Omental fat pad (tissue), 4 donors: ENCODE data around the gene GNG2. TPM values are rescaled to one million over a fixed set of nuclear protein-coding genes. Genes with fewer than 3 reads are reported as not detected.

ENCODE experiments used
- ATAC-seq: fragments of 150-250 bp; one replicate; pipeline ENCODE4 v1.9.1; 2016; ENCODE audit warnings: mild to moderate bottlenecking, moderate library complexity; ENCODE audit not compliant: low FRiP score
- DNase-seq: peaks from one replicate; pipeline ENCODE4 v3.0.0-alpha.2; 2019; ENCODE audit warnings: low spot score
- total RNA-seq, 4 donors: library from RNA; depleted of rRNA; stranded (reverse); fragments of >200 nt; gene quantifications; one replicate each; pipeline ENCODE4 v1.1.0, GENCODE V29; 2016
- TF ChIP-seq, protein P1 (sequence below), 3 donors: fragments of 450-650 bp; IDR thresholded peaks; one replicate each; pipeline ENCODE4 v1.5.1; 2016 to 2017; ENCODE audit warnings: antibody characterized with exemption in 3 of 3, mild to moderate bottlenecking in 3 of 3, moderate library complexity in 2 of 3

Gene GNG2
- total RNA-seq, 4 donors from 2014 or later, result 40.7 to 85.6 (median 54.0) TPM

DNA sequence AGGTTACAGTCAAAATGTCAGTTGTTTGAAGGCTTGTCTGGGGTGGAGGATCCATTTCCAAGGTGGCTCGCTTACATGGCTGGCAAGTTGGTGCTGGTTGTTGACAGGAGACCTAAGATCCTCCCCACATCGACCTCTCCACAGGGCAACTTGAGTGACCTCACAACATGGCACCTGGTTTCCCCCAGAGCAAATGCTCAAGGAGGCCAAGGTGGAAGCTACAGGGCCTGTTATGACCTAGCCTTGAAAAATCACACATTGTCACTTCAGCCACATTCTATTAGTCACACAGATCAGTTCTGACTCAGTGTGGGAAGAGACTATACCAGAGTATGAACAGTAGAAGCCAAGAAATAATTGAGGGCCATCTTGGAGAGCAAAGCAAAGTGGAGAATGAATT lies 11.3 kb upstream of the GNG2 start:
- TF ChIP-seq, protein P1, sequence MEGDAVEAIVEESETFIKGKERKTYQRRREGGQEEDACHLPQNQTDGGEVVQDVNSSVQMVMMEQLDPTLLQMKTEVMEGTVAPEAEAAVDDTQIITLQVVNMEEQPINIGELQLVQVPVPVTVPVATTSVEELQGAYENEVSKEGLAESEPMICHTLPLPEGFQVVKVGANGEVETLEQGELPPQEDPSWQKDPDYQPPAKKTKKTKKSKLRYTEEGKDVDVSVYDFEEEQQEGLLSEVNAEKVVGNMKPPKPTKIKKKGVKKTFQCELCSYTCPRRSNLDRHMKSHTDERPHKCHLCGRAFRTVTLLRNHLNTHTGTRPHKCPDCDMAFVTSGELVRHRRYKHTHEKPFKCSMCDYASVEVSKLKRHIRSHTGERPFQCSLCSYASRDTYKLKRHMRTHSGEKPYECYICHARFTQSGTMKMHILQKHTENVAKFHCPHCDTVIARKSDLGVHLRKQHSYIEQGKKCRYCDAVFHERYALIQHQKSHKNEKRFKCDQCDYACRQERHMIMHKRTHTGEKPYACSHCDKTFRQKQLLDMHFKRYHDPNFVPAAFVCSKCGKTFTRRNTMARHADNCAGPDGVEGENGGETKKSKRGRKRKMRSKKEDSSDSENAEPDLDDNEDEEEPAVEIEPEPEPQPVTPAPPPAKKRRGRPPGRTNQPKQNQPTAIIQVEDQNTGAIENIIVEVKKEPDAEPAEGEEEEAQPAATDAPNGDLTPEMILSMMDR (IDR thresholded peaks at IDR 0.05), result no peak
- DNase-seq (no peak), ATAC-seq (no peak)

DNA sequence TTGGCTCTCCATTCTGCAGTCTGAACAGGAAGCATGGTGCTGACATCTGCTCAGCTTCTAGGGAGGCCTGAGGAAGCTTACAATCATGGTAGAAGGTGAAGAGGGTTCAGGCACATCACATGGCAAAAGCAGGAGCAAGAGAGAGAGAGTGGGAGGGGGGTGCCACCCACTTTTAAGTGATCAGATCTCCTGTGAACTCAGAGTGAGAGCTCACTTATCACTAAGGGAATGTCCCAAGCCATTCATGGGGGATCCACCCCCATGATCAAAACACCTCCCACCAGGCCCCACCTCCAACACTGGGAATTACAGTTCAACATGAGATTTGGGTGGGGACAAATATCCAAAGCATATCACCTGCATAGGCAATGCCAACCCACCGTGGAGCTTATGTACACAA lies 9.8 kb upstream of the GNG2 start:
- DNase-seq (no peak), ATAC-seq (no peak)
- TF ChIP-seq, protein P1 (IDR thresholded peaks at IDR 0.05), result no peak

- no peak for ATAC-seq
- TF ChIP-seq, protein P1 (IDR thresholded peaks at IDR 0.05), result no peak
- DNase-seq, result no peak
Observed at GRCh38 chr14:51852541-51852940, 7.9 kb upstream of the GNG2 start.

GRCh38 chr14:51855234-51855633 lies 5.2 kb upstream of the GNG2 start:
- DNase-seq, result no peak
- TF ChIP-seq, protein P1 (IDR thresholded peaks at IDR 0.05), result no peak
- ATAC-seq, result no peak

GRCh38 chr14:51856792-51857296 lies 3.6 kb upstream of the GNG2 start:
- DNase-seq (no peak), ATAC-seq (no peak)
- TF ChIP-seq, protein P1 (IDR thresholded peaks at IDR 0.05), result no peak

DNA sequence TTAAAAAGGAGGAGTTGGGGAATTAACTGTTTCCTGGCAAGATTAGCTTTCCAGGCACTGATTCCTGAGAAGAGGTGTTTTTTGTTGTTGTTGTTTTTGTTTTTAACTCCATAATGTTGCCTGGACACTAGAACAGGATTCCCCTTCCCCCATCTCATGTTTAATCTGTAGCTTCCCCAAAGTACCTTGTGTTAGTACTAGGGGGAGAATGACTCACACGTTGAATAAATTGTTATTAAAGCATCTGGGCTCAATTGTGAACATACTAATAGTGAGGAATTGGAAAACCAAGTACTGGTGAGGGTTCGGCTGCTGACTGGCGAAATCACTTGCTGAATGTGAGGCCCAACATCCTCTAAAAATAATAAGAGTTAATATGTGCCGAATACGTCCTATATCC lies 1.3 kb upstream of the GNG2 start:
- TF ChIP-seq, protein P1 (IDR thresholded peaks at IDR 0.05), result no peak
- DNase-seq (no peak), ATAC-seq (no peak)

GRCh38 chr14:51860825-51861499 lies 550 bp downstream of the GNG2 start:
- ATAC-seq, result peak; percentile 43
- no peak for DNase-seq
- TF ChIP-seq, protein P1 (IDR thresholded peaks at IDR 0.05), result no peak
